Erythroblast (primary cell): Measurements from ENCODE around the gene RSPH9.

Source experiments
- GATA1 ChIP-seq: IDR thresholded peaks from 2 replicates; pipeline ENCODE4 v1.6.1; 2011; ENCODE audit warnings: low read depth, mild to moderate bottlenecking, control low read depth, low read length, moderate library complexity
- POLR2A ChIP-seq: IDR thresholded peaks from 2 replicates; pipeline ENCODE4 v1.6.1; 2011; ENCODE audit warnings: mild to moderate bottlenecking, low read length

DNA sequence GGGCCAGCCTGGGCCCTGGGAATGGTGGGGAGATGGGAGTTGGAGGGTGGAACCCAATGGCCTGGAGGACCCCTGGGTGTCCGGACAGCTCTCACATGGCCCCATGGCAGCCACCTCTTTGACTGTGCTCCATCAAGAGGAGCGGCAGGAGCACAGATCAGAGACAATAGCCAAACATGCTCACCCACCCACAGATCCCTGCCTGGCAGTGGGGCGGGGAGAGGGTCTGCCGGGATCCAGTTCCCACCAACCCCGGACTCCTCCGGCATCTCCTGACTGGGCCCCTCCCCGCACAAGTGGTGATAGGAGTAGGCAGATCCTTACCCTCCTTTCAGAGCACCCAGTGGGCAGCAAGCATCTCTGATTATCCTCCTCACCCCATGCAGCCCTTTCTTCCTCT is 74.7 kb downstream of the RSPH9 start:
- TF ChIP-seq POLR2A (no peak), GATA1 (no peak)
